Measurements from ENCODE around the gene AP2A2.

- TF ChIP-seq, protein P1, sequence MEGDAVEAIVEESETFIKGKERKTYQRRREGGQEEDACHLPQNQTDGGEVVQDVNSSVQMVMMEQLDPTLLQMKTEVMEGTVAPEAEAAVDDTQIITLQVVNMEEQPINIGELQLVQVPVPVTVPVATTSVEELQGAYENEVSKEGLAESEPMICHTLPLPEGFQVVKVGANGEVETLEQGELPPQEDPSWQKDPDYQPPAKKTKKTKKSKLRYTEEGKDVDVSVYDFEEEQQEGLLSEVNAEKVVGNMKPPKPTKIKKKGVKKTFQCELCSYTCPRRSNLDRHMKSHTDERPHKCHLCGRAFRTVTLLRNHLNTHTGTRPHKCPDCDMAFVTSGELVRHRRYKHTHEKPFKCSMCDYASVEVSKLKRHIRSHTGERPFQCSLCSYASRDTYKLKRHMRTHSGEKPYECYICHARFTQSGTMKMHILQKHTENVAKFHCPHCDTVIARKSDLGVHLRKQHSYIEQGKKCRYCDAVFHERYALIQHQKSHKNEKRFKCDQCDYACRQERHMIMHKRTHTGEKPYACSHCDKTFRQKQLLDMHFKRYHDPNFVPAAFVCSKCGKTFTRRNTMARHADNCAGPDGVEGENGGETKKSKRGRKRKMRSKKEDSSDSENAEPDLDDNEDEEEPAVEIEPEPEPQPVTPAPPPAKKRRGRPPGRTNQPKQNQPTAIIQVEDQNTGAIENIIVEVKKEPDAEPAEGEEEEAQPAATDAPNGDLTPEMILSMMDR (IDR thresholded peaks at IDR 0.05; ENCODE audit: insufficient read depth, low read depth, low read length): no peak
- TF ChIP-seq EZH2 (IDR thresholded peaks at IDR 0.05; ENCODE audit: insufficient read depth, low read length): no peak
Observed at GRCh38 chr11:882596-882995, 43.1 kb upstream of the AP2A2 start.
